Endodermal cell (in vitro differentiated cells): ENCODE results near the gene TRAP1. TPM values are rescaled to one million over a fixed set of nuclear protein-coding genes. Genes with fewer than 3 reads are reported as not detected.

Experiments
- DNase-seq: peaks from one replicate; pipeline ENCODE4 v3.0.0-alpha.2; 2017
- H3K27ac ChIP-seq: 2 replicates; pipeline ENCODE4 v1.5.1; 2013; ENCODE audit warnings: mild to moderate bottlenecking, low read depth, low read length, moderate library complexity
- H3K27me3 ChIP-seq: 2 replicates; pipeline ENCODE4 v1.6.1; 2013; ENCODE audit warnings: mild to moderate bottlenecking, low read length, moderate library complexity; ENCODE audit not compliant: insufficient read depth, control insufficient read depth, poor library complexity, severe bottlenecking
- H3K36me3 ChIP-seq: 2 replicates; pipeline ENCODE4 v1.7.0; 2013; ENCODE audit warnings: mild to moderate bottlenecking, low read length, moderate library complexity; ENCODE audit not compliant: control insufficient read depth, insufficient read depth
- H3K4me1 ChIP-seq: one replicate; pipeline ENCODE4 v1.7.0; 2013; ENCODE audit warnings: low read length; ENCODE audit not compliant: control insufficient read depth, insufficient read depth
- H3K4me3 ChIP-seq: 2 replicates; pipeline ENCODE4 v1.5.1; 2013; ENCODE audit warnings: mild to moderate bottlenecking, low read length, moderate library complexity
- H3K9ac ChIP-seq: 2 replicates; pipeline ENCODE4 v1.6.1; 2013; ENCODE audit warnings: mild to moderate bottlenecking, low read length, moderate library complexity; ENCODE audit not compliant: poor library complexity, severe bottlenecking; ENCODE audit errors: extremely low read depth
- H3K9me3 ChIP-seq: 2 replicates; pipeline ENCODE4 v1.6.1; 2013; ENCODE audit warnings: mild to moderate bottlenecking, low read length, moderate library complexity; ENCODE audit not compliant: control insufficient read depth
- H3K27ac Mint-ChIP-seq: 2 replicates; pipeline ENCODE4 v1.8.0; 2020; ENCODE audit warnings: mixed read lengths
- H3K27me3 Mint-ChIP-seq: 2 replicates; pipeline ENCODE4 v1.8.0; 2021; ENCODE audit warnings: mild to moderate bottlenecking, mixed read lengths; ENCODE audit not compliant: insufficient read depth
- H3K36me3 Mint-ChIP-seq: 2 replicates; pipeline ENCODE4 v1.8.0; 2020; ENCODE audit warnings: low read depth, mixed read lengths
- H3K4me1 Mint-ChIP-seq: 2 replicates; pipeline ENCODE4 v1.8.0; 2020; ENCODE audit warnings: mixed read lengths
- H3K4me3 Mint-ChIP-seq: 2 replicates; pipeline ENCODE4 v1.8.0; 2020; ENCODE audit warnings: mild to moderate bottlenecking, moderate library complexity, mixed read lengths
- H3K9me3 Mint-ChIP-seq: 2 replicates; pipeline ENCODE4 v1.8.0; 2020; ENCODE audit warnings: mild to moderate bottlenecking, mixed read lengths
- CTCF ChIP-seq: fragments of 200-600 bp; sonication (generic); conservative IDR thresholded peaks from 2 replicates; pipeline ENCODE4 v1.5.0; 2021; ENCODE audit warnings: antibody characterized with exemption, mild to moderate bottlenecking
- WGBS, 2 experiments: methylation state at CpG; one replicate each; pipeline versions ENCODE4 v1.1.5 to v1.1.7; 2013; ENCODE audit warnings: missing lambda C conversion rate in 2 of 2, mixed read lengths in 1 of 2; ENCODE audit not compliant: insufficient coverage in 1 of 2, insufficient read length in 1 of 2; 5-methylcytosine and 5-hydroxymethylcytosine counted together
- total RNA-seq, 2 donors: library from RNA; stranded (reverse); fragmentation: NEBNext Ultra II Directional in 1 of 2; extraction: Animal tissue kit (Norgen Biotek cat#: 25700) in 1 of 2; gene quantifications; 2 replicates in 1 of 2; 3 replicates in 1 of 2; pipeline ENCODE4 v1.2.1, GENCODE V29; 2021

The TRAP1 gene
- total RNA-seq, 2 donors from 2014 or later, result 144 to 156 TPM

- DNase-seq, result no peak
- no peaks in the 10 kb centered on the region for H3K27me3 Mint-ChIP-seq
- no peak overlapping the region for H3K4me3 ChIP-seq
- 93 to 100% methylated on average over 2 to 11 of the region's 11 CpGs for WGBS, 2 experiments
- no peak for TF ChIP-seq CTCF
- no peak overlapping the region for H3K9ac ChIP-seq
- no peak overlapping the region for H3K27ac Mint-ChIP-seq
- H3K4me1 ChIP-seq, result no peaks in the 10 kb centered on the region
- H3K9me3 ChIP-seq, result no peaks in the 10 kb centered on the region
- no peak overlapping the region for H3K27ac ChIP-seq
- no peak overlapping the region for H3K4me3 Mint-ChIP-seq
- H3K36me3 ChIP-seq, result peaks cover 45% of the 10 kb centered on the region
- no peaks in the 10 kb centered on the region for H3K4me1 Mint-ChIP-seq
- no peaks in the 10 kb centered on the region for H3K9me3 Mint-ChIP-seq
- no peaks in the 10 kb centered on the region for H3K27me3 ChIP-seq
- peaks cover 64% of the 10 kb centered on the region for H3K36me3 Mint-ChIP-seq
Measured at GRCh38 chr16:3671424-3671823, 45.9 kb downstream of the TRAP1 start.

DNA sequence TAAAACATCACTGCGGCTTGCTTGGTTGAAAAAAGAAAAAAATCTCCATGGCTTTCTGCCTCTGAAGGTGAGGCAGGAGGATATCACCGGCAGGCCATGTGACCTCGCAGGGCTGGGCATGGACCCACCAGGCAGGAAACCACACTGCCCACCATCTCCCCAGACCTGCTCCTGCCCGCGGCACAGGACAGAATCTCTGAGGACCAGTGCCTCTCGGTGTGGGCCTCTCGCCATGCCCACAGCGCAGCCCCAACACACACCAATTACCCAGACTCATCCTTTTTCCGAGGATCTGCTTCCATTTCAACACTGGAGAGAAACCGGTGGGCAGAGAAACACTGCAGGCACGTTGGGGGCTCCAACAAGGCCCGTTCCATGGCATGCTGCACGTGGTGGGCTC lies 46.6 kb downstream of the TRAP1 start:
- 91 to 94% methylated on average over 6 to 13 of the region's 13 CpGs for WGBS, 2 experiments

GRCh38 chr16:3669082-3669481 lies 48.2 kb downstream of the TRAP1 start:
- no peak for TF ChIP-seq CTCF
- Mint-ChIP-seq H3K36me3 (peaks cover 66% of the 10 kb centered on the region), H3K9me3 (no peaks in the 10 kb centered on the region), H3K4me3 (no peak overlapping the region), H3K27me3 (no peaks in the 10 kb centered on the region), H3K27ac (no peak overlapping the region), H3K4me1 (no peaks in the 10 kb centered on the region)
- Histone ChIP-seq H3K4me1 (no peaks in the 10 kb centered on the region), H3K4me3 (no peak overlapping the region), H3K9ac (no peak overlapping the region), H3K27ac (no peak overlapping the region), H3K9me3 (no peaks in the 10 kb centered on the region), H3K36me3 (peaks cover 51% of the 10 kb centered on the region), H3K27me3 (no peaks in the 10 kb centered on the region)
- 94 to 100% methylated on average over 10 of the region's 10 CpGs for WGBS, 2 experiments
- DNase-seq, result no peak

More for the DNA sequence above, 46.6 kb downstream of the TRAP1 start:
- Histone ChIP-seq H3K4me3 (no peak overlapping the region), H3K9ac (no peak overlapping the region), H3K9me3 (no peaks in the 10 kb centered on the region), H3K27me3 (no peaks in the 10 kb centered on the region), H3K36me3 (peaks cover 48% of the 10 kb centered on the region), H3K4me1 (no peaks in the 10 kb centered on the region), H3K27ac (no peak overlapping the region)
- no peak for TF ChIP-seq CTCF
- no peak for DNase-seq
- no peak overlapping the region for H3K4me3 Mint-ChIP-seq
- H3K27me3 Mint-ChIP-seq, result no peaks in the 10 kb centered on the region
- H3K36me3 Mint-ChIP-seq, result peaks cover 65% of the 10 kb centered on the region
- H3K4me1 Mint-ChIP-seq, result no peaks in the 10 kb centered on the region
- peak overlapping the region; percentile 39 for H3K27ac Mint-ChIP-seq
- H3K9me3 Mint-ChIP-seq, result no peaks in the 10 kb centered on the region
